Tongue (tissue), 2 donors: ENCODE data around the gene FEV. TPM values are rescaled to one million over a fixed set of nuclear protein-coding genes. Genes with fewer than 3 reads are reported as not detected.
"Not testable (repeated sequence)": the region's sequence is repeated elsewhere in the genome, so short reads cannot be mapped to it uniquely, and the experiment has no call there.

Experiments used
- DNase-seq: peaks from one replicate; pipeline ENCODE4 v3.0.0-alpha.2; 2015
- total RNA-seq: library from RNA; depleted of rRNA; stranded (reverse); fragments of >200 nt; gene quantifications from one replicate; pipeline ENCODE4 v1.2.3, GENCODE V29; 2014

Gene FEV
- total RNA-seq, 1 donor from 2014 or later, result not detected

DNA sequence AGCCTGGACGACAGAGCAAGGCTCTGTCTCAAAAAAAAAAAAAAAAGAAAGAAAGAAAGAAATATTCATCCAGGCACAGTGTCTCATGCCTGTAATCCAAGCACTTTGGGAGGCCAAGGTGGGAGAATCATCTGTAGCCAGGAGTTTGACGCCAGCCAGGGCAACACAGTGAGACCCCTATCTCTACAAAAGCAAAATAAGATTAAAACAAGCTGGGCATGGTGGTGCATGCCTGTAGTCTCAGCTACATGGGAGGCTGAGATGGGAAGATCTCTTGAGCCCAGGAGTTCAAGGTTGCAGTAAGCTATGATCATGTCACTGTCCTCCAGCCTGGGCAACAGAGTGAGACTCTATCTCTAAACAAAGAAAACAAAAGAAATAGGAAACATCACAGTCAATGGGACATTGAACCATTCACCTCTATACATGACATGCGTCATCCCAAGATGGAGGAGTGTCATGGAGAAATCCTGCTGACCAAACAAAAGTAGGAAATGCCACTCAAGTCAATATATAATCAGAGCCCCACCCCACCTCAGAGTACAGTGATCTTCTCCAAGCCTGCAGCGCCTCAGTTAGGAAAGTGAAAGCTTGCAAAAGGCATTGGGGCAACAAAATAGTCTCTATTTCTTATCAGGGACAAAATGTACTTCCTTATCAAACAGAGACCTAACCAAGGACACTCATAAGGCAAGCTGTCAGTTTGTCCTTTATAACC, 9.8 kb downstream of the FEV start:
- no peak for DNase-seq

- DNase-seq, result no peak
These were observed 14.1 kb downstream of the FEV start for GRCh38 chr2:218970894-218971293.

- no peak for DNase-seq
These were observed 20.8 kb downstream of the FEV start for GRCh38 chr2:218964041-218964771.

GRCh38 chr2:218963601-218964000, 21.4 kb downstream of the FEV start:
- no peak for DNase-seq

DNA sequence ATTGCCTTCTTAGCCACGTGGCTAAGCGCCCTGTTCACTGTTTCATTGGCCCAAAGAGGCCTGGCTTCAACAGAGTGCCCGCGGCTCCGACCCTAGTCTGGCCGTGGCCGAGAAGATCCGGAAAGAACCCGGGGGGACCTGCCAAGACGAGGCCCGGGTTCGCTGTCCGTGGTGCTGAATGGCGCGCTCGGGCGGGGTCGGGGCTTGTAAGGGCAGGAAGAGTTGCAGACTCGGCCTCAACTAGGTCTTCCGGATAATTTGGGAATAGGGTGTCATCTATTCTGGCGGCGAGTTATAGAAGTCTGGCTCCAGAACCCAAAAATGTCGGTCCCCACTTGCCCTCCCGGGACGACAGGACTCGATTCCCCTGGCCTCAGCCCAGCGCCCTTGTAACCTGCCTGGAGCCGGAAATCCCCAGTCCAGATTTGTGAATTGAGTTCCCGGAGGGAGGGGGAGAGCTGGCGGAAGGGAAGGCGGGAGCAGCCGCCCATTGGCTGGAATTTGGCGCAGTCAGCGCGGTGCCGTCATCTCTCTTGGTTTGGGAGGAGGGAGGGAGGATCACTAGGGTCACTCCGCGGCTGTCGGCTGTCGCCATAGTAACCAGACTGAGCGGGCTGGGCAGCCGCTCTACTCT, 22.0 kb downstream of the FEV start:
- DNase-seq, result peak; percentile 87

GRCh38 chr2:218961651-218962570, 23.1 kb downstream of the FEV start:
- DNase-seq, result peak; percentile 22

DNA sequence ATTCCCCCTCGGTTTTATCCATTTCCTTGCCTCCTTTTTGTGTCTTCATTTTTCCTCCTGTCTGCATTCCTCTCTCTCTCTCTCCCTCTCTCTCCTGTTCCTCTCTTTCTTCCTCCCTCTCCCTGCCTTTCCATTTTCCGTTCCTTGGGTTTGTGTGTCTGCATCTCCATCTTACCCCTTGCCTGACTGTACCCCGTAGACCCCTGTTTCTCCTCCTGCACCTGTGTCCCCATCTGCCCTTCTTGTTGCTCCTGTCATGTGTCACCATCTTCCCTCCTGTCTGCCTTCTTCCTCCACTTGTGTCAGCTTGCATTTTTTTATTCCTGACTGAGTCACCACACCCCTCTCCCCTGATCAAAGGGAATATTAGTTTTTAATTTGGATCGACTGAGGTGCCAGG, 23.8 kb downstream of the FEV start:
- DNase-seq, result no peak

DNA sequence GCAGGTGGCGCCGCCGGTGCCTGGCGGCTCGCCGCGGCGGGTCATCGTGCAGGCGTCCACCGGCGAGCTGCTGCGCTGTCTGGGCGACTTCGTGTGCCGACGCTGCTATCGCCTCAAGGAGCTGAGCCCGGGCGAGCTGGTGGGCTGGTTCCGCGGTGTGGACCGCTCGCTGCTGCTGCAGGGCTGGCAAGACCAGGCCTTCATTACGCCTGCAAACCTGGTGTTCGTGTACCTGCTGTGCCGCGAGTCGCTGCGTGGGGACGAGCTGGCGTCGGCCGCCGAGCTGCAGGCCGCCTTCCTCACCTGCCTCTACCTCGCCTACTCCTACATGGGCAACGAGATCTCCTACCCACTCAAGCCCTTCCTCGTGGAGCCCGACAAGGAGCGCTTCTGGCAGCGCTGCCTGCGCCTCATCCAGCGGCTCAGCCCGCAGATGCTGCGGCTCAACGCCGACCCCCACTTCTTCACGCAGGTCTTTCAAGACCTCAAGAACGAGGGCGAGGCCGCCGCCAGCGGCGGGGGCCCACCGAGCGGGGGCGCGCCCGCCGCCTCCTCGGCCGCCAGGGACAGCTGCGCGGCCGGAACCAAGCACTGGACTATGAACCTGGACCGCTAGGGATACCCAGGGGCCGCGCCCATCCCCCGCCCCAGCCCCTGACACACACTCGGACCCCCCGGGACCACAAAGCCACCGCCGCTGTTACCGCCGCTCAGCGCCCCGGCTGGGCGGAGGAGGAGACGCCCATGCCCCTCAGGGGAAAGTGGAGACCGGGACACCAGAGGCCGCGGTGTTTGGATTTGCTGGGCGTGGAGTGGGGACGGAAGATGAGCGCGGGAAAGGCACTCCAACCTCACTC, 24.4 kb downstream of the FEV start:
- no peak for DNase-seq

DNA sequence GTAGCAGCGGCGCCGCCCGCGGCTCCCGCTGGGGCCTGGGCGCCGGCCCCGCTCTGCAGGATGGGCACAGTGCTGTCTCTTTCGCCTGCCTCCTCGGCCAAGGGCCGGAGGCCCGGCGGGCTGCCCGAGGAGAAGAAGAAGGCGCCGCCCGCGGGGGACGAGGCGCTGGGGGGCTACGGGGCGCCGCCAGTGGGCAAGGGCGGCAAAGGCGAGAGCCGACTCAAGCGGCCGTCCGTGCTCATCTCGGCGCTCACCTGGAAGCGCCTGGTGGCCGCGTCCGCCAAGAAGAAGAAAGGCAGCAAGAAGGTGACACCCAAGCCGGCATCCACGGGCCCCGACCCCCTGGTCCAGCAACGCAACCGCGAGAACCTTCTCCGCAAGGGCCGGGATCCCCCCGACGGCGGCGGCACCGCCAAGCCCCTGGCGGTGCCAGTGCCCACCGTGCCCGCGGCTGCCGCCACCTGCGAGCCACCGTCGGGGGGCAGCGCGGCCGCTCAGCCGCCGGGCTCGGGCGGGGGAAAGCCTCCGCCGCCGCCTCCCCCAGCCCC, 25.1 kb downstream of the FEV start:
- DNase-seq, result no peak

DNA sequence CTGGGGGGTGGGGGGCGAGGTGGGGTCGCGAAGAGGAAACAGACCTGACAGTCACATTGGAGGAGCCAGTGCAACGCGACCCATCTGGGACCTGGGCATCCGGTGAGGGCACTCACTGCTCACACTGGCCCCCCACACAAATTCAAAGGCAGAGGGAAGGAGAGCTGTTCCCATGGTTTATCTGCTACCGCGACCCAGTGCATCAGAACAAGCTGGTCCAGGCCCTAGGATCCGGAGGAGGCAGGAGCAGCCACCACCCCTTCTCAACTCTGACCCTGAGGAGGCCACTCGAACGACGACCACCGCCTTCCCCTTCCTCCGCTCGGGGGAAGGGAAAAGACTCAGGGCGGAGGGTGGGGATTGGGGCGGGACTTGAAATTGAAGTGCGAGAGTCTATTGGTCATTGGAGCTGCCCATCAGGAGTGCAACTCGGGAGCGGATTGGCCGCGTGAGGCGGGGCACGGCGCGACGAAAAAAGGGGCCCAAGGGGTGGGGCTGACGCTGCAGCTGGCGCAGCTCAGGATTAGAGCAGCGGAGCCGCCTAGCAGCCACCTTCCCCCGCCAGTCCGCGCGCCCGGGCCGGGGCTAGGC, 25.7 kb downstream of the FEV start, which contains the start of gene CDK5R2:
CDK5R2 (plus strand) TSS at position 526 of the 591 bp plus-strand sequence. CDS start 155 bp downstream, outside the sequence.
- peak; percentile 95 for DNase-seq

DNA sequence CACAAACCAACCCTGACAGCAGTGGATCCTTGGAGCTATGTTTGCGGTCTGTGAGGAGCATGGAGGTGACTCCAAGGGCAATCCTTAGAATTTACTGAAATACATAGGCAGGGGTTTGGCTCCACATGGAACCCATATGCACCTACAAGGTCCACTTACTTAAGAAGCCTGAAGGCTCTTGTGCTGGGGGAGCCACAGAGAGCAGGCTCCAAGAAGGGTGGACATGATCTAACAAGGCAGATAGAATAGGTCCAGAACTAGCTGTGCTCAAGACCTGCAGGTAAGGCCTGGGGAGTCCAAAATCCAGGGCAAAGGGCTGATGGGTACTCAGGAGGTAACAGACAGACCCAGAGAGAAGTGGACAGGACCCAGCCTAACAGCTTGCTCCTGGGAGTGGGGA, 26.7 kb downstream of the FEV start:
- no peak for DNase-seq

DNA sequence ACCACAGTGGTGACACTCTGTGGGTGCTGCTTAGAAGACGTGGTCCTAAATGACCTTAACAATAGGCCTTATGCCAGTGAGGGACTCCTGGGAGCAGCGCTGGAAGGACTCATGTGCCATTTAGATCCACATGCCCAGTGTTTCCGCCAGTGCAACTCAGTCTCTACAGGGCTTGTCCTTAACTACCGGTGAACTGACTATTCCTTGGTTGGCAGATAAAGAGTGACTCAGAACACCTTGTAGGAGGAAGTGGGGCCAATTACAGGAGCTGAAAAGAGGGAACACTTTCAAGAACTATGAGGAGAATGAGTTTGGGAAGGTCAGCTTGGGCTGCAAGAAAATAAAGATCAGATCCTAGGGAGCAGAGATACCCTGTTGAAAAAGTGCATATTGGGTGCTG, 27.3 kb downstream of the FEV start:
- DNase-seq, result no peak

DNA sequence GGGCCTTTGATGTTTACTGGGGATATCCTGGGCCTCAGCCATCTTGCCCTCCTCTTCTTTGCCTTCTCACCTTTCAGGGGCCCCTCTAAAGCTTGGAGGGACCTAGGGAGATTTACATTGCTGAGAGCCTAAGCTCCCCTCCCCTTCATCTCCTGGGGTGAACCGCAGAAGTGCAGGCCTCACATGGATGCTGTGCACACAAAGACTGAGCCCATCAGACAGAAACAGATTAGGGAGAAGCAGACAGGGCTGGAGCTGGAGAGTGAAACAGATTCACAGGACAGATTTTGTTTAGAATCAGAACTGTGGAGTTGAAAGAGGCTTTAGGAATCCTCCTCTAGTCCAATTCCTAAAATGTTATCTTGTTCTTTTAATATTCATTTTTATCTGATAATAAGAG, 28.9 kb downstream of the FEV start:
- DNase-seq, result no peak

GRCh38 chr2:218954541-218955300, 30.3 kb downstream of the FEV start:
- DNase-seq, result no peak

GRCh38 chr2:218953366-218953954, 31.5 kb downstream of the FEV start:
- DNase-seq, result no peak

DNA sequence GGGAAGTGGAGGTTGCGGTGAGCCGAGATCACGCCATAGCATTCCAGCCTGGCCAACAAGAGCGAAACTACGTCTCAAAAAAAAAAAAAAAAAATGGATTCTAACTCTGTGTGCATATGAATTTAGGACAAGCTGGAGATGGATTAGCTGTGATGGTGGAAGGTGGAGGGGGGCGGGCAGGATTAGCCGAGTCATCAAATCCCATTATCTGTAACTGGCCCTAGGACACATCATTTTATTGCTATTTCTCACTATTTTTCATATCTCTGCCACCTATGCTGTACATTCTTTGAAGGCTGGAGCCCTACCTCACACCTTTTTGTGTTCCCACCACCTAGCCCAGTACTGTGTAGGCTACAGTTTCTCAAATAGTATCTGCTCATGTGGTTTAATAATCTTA, 32.8 kb downstream of the FEV start:
- no peak for DNase-seq

GRCh38 chr2:218946621-218947020, 38.4 kb downstream of the FEV start:
- DNase-seq, result no peak

GRCh38 chr2:218944759-218945404, 40.1 kb downstream of the FEV start:
- no peak for DNase-seq

GRCh38 chr2:218931751-218932150, 53.2 kb downstream of the FEV start:
- not testable (repeated sequence) for DNase-seq
